ENCODE measurements around the gene DNAI2. TPM values are rescaled to one million over a fixed set of nuclear protein-coding genes. Genes with fewer than 3 reads are reported as not detected.

Gene DNAI2
- total RNA-seq, 1 donor from 2014 or later: not detected

DNA sequence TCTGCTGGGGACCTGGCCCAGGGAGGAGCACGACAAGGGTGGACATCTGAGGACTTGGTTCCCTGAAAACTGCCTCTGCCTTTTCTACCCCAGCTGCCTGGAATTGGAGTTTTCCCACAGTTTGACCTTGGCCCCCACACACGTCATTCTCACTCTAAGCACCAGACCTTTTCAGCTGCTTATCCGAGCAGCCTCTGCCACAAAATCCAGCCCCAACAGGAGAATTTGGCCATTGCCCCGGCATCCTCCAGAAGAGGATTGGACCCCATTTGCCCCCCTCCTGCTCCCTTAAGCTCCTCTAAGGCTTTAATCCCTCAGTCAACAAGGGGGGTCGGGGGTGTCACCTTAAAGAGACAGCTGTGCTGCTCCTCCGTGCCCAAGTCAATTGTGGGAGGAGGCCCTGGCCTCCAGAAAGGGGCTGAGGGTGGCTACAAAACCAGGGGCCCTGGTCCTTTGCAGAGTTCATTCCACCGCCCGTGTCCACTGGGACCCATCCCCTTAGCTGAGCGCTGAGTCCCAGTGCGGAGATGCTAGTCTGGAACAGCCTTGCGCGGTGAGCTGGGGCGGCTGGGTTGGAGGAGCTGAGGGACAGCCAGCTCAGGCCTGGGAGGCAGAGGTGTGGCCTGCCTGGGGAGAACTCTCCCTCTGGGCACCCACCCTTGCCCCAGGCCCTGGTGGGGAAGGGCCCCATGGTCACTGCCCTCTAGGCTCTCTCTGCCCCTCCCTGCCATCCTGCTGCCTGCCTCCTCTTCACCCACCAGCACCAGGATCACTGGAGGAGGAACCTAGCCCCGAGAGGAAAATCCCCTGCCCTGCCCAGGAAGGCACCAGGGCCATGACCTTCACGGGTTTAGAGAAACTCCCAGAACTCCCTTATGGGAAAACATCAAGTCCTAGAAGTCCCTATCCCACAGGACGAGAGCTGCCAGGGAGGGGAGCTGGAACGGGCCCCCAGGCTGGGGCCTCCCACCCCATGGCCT is 41.8 kb upstream of the DNAI2 start:
- Mint-ChIP-seq H3K4me1 (ENCODE audit: low read depth, unreplicated experiment) (no peaks in the 10 kb centered on the region), H3K27ac (ENCODE audit: unreplicated experiment) (no peak overlapping the region), H3K36me3 (ENCODE audit: low read depth, unreplicated experiment) (peaks cover 8% of the 10 kb centered on the region), H3K9me3 (ENCODE audit: unreplicated experiment) (peaks cover 2% of the 10 kb centered on the region), H3K27me3 (ENCODE audit: low read depth, unreplicated experiment) (peaks cover 19% of the 10 kb centered on the region), H3K4me3 (ENCODE audit: unreplicated experiment) (no peak overlapping the region)
- H3K4me2 ChIP-seq (ENCODE audit: low read length): no peak overlapping the region
- DNase-seq (ENCODE audit: low read depth) (no peak), FAIRE-seq (no peak)
- H3K27me3 ChIP-seq (ENCODE audit: insufficient read depth, low read length): peaks cover 6% of the 10 kb centered on the region
- H3K36me3 ChIP-seq (ENCODE audit: insufficient read depth, low read length): no peaks in the 10 kb centered on the region
- H3K79me2 ChIP-seq (ENCODE audit: insufficient read depth, low read length): no peaks in the 10 kb centered on the region
- no peak overlapping the region for H3K4me3 ChIP-seq (ENCODE audit: insufficient read depth, low read depth, low read length)
- H3K4me1 ChIP-seq (ENCODE audit: insufficient read depth, low read length): no peaks in the 10 kb centered on the region
- H3K9ac ChIP-seq (ENCODE audit: low read length): no peak overlapping the region
- H3K9me3 ChIP-seq (ENCODE audit: insufficient read depth, low read depth, low read length): no peaks in the 10 kb centered on the region
- H4K20me1 ChIP-seq (ENCODE audit: insufficient read depth, low read length): no peaks in the 10 kb centered on the region
- H3K27ac ChIP-seq (ENCODE audit: low read depth, low read length): no peak overlapping the region
- TF ChIP-seq, protein P1, sequence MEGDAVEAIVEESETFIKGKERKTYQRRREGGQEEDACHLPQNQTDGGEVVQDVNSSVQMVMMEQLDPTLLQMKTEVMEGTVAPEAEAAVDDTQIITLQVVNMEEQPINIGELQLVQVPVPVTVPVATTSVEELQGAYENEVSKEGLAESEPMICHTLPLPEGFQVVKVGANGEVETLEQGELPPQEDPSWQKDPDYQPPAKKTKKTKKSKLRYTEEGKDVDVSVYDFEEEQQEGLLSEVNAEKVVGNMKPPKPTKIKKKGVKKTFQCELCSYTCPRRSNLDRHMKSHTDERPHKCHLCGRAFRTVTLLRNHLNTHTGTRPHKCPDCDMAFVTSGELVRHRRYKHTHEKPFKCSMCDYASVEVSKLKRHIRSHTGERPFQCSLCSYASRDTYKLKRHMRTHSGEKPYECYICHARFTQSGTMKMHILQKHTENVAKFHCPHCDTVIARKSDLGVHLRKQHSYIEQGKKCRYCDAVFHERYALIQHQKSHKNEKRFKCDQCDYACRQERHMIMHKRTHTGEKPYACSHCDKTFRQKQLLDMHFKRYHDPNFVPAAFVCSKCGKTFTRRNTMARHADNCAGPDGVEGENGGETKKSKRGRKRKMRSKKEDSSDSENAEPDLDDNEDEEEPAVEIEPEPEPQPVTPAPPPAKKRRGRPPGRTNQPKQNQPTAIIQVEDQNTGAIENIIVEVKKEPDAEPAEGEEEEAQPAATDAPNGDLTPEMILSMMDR (IDR thresholded peaks at IDR 0.05; ENCODE audit: insufficient read depth, low read depth, low read length): no peak
- no peak for TF ChIP-seq EZH2 (IDR thresholded peaks at IDR 0.05; ENCODE audit: insufficient read depth, low read length)
- no peak overlapping the region for H2AFZ ChIP-seq (ENCODE audit: low read depth, low read length)

DNA sequence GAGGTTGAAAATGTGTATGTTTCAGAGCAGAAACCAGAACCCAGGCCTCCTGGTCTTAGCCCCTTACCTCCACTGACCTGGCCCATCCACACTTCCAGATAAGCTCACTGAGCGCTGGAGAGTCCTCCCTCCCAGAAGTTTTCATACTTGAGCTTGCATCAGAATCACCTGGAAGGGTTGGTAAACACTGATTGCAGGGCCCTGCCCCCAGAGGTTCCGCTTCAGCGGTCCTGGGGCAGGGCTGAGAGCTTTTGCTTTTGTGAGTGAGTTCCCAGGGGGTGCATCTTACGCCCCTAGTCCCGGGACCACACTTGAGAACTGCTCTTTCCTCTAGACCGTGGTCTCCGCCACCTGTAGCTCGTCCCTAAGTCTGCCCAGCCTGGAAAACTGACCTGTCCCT is 40.1 kb upstream of the DNAI2 start:
- no peaks in the 10 kb centered on the region for H3K79me2 ChIP-seq (ENCODE audit: insufficient read depth, low read length)

More for the DNA sequence above, 40.1 kb upstream of the DNAI2 start:
- peaks cover 6% of the 10 kb centered on the region for H3K27me3 ChIP-seq (ENCODE audit: insufficient read depth, low read length)
- no peak for FAIRE-seq
- H3K4me2 ChIP-seq (ENCODE audit: low read length): no peak overlapping the region
- H3K4me3 ChIP-seq (ENCODE audit: insufficient read depth, low read depth, low read length): no peak overlapping the region
- H3K27ac ChIP-seq (ENCODE audit: low read depth, low read length): no peak overlapping the region
- H2AFZ ChIP-seq (ENCODE audit: low read depth, low read length): no peak overlapping the region
- H3K9me3 ChIP-seq (ENCODE audit: insufficient read depth, low read depth, low read length): no peaks in the 10 kb centered on the region
- no peaks in the 10 kb centered on the region for H3K36me3 ChIP-seq (ENCODE audit: insufficient read depth, low read length)
- no peak for TF ChIP-seq EZH2 (IDR thresholded peaks at IDR 0.05; ENCODE audit: insufficient read depth, low read length)
- TF ChIP-seq, protein P1 (IDR thresholded peaks at IDR 0.05; ENCODE audit: insufficient read depth, low read depth, low read length): no peak
- no peak for DNase-seq (ENCODE audit: low read depth)
- Mint-ChIP-seq H3K27ac (ENCODE audit: unreplicated experiment) (no peak overlapping the region), H3K9me3 (ENCODE audit: unreplicated experiment) (no peaks in the 10 kb centered on the region), H3K4me3 (ENCODE audit: unreplicated experiment) (no peak overlapping the region), H3K27me3 (ENCODE audit: low read depth, unreplicated experiment) (peaks cover 17% of the 10 kb centered on the region), H3K36me3 (ENCODE audit: low read depth, unreplicated experiment) (peaks cover 6% of the 10 kb centered on the region), H3K4me1 (ENCODE audit: low read depth, unreplicated experiment) (no peaks in the 10 kb centered on the region)
- no peaks in the 10 kb centered on the region for H3K4me1 ChIP-seq (ENCODE audit: insufficient read depth, low read length)
- H4K20me1 ChIP-seq (ENCODE audit: insufficient read depth, low read length): no peaks in the 10 kb centered on the region
- H3K9ac ChIP-seq (ENCODE audit: low read length): no peak overlapping the region

All from astrocyte (in vitro differentiated cells and primary cell).